Right renal pelvis (tissue), 4 donors: ENCODE results near the gene ELP1. TPM values are rescaled to one million over a fixed set of nuclear protein-coding genes. Genes with fewer than 3 reads are reported as not detected.
A peak's percentile ranks its signal among the peaks of the same experiment; 100 is the strongest.
"Not testable (repeated sequence)": the region's sequence is repeated elsewhere in the genome, so short reads cannot be mapped to it uniquely, and the experiment has no call there.

Experiments
- DNase-seq, 4 donors: peaks; one replicate each; pipeline ENCODE4 v3.0.0-alpha.2; 2013; ENCODE audit warnings: low read depth in 4 of 4, low spot score in 3 of 4, missing footprints in 1 of 4
- polyA plus RNA-seq, 4 donors: library from polyadenylated mRNA; unstranded; fragments of 120-200 nt; gene quantifications; one replicate each; pipeline ENCODE4 v1.2.1, GENCODE V29; 2013; ENCODE audit not compliant: insufficient read length in 4 of 4

Gene ELP1, protein sequence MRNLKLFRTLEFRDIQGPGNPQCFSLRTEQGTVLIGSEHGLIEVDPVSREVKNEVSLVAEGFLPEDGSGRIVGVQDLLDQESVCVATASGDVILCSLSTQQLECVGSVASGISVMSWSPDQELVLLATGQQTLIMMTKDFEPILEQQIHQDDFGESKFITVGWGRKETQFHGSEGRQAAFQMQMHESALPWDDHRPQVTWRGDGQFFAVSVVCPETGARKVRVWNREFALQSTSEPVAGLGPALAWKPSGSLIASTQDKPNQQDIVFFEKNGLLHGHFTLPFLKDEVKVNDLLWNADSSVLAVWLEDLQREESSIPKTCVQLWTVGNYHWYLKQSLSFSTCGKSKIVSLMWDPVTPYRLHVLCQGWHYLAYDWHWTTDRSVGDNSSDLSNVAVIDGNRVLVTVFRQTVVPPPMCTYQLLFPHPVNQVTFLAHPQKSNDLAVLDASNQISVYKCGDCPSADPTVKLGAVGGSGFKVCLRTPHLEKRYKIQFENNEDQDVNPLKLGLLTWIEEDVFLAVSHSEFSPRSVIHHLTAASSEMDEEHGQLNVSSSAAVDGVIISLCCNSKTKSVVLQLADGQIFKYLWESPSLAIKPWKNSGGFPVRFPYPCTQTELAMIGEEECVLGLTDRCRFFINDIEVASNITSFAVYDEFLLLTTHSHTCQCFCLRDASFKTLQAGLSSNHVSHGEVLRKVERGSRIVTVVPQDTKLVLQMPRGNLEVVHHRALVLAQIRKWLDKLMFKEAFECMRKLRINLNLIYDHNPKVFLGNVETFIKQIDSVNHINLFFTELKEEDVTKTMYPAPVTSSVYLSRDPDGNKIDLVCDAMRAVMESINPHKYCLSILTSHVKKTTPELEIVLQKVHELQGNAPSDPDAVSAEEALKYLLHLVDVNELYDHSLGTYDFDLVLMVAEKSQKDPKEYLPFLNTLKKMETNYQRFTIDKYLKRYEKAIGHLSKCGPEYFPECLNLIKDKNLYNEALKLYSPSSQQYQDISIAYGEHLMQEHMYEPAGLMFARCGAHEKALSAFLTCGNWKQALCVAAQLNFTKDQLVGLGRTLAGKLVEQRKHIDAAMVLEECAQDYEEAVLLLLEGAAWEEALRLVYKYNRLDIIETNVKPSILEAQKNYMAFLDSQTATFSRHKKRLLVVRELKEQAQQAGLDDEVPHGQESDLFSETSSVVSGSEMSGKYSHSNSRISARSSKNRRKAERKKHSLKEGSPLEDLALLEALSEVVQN (N-terminal part only)
- polyA plus RNA-seq = 10 to 100 TPM; 42.0 to 46.9 (median 44.1) TPM

DNA sequence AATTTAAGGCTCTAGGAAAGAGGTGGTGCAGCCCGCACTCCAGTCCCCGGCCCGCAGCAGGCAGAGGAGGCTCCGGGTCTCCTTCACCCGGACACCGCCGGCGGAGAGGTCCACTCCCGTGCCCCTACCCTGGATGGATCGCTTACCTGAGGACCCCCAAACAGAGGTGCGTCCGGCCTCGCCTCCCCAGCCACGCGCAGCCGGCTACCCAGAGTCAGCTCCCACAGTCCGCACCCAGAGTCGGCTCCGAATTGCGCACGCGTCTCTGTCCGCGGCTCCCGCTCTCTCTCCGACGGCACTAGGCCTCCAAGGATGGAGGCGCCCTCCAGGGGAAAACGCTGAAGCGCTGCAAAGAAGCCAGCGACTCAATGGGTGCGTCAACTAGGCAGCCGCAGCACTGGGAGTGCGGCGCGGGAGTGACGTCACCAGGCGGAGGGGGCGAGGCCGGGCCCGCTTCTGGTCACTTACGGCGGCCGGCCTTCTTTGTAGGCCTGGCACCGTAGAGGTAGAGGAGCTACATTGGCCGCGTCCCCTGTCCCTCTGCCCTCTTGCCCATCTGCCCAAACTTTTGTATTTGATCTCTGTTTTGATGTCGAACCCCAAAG, at the start of gene ELP1:
Gene ELP1 (minus strand): TSS at position 407 of the 605 bp plus-strand sequence. CDS start 2,978 bp downstream, outside the sequence.
- DNase-seq = peak; percentile 82 to 85 (median 84)

DNA sequence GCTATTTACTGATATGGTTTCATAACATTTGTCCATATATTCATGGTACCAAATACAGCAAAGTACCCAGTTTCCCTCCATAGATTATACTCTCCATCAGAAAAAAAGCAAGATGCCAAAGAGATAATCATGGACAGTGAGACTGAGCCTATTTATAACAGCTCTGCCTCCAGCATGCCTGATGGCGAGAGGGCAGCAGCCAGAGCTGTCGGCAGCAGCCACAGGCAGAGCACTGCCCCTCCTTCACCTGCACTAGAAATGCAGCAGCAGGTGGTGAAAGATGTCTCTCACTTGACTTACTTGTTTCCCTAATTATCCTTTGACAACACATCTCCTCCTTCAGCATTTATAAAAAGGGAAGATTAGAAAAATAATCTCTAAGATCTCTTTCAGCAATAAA, 47.0 kb upstream of the ELP1 start:
- no peak for DNase-seq

DNA sequence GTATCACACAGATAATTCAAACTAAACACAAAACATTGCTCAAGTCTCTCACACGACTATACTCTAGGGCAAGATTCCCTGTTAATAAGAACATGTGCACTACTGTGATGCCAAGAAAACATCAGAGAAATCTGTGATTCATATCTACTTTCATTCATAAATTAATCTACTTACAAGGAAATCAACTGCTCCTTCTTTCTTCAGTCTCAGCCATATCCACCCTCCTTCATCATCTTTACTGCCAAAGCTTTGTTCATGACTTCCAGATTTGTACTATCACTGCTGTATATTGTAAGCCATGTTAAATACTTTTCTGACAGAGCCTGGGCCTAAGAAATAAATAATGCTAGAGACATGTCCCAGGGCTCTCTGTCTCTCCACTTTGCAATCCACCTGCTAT, 44.3 kb upstream of the ELP1 start:
- no peak for DNase-seq

DNA sequence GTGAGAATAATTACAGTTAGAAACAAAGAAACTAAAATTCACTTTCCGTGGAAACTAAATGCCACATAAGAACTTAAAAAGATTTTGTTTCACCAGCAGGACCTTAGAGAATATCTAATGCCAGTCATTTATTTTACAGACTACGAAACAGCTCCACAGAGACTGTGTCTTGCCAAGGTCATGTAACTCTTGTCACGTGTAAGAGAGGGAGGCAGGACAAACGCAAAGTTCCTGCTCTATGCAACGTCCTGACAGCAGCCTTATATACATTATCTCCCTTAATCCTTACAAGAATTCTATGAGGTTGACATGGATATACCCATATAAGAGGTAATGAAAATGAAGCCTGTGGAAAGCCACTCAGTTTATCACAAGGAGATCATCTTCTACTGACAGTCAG, 40.0 kb upstream of the ELP1 start:
- no peak for DNase-seq

DNA sequence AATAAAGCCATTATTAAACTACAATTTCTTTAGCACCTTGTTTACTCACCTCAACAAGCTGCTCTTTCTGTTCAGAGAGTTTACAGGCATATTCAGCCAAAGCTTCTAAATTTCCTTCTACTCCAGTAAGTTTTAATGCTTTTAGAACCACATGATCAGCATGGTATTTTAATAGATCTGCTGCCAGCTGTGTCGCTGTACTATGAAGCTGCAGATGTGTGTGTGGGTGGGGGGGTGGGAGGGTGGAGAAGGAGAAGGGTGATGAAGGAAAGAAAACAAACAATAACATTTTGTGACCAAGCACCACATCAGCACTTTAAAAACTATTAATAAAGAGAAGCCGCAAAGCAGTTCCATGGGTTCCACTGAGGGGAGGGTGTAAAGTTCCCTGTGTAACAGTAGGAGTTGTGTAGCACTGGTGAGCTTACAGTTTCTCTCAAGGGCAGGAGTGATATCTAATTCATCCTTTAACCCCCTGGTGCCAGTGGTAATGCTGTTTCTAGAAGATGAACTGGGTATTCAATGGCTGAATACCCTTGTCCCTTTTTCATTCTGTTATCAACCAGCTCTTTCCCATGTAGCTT, 38.8 kb upstream of the ELP1 start:
- DNase-seq = peak in 3 of 4 donors; percentile 11 to 22 (median 20)

DNA sequence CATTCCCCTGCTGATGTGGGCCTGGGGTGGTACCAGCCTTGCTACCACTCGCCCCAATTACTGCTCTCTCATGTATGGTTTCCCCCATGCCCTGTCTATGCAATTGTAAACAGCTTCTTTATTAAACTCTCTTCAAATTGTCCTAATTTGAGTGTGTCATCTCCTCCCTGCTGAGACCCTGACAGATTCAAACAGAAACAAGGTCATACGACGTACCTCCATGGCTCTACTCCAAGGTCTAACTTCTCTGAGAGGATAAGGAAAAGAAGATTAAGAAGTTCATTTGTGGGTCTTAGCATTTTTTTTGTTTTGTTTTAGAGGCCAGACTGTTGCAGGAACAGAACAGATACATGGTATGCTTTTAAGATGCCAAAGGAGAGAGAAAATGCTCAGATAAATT, 38.3 kb upstream of the ELP1 start:
- no peak for DNase-seq

DNA sequence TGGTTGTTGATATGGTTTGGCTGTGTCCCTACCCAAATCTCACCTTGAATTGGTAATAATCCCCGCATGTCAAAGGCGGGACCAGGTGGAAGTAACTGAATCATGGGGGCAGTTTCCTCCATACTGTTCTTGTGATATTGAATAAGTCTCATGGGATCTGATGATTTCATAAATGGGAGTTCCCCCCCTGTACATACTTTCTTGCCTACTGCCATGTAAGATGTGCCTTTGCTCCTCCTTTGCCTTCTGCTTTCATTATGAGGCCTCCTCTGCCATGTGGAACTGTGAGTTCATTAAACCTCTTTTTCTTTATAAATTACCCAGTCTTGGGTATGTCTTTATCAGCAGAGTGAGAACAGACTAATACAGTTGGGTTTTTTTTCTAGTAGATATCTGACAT, 37.5 kb upstream of the ELP1 start:
- DNase-seq = not testable (repeated sequence)

DNA sequence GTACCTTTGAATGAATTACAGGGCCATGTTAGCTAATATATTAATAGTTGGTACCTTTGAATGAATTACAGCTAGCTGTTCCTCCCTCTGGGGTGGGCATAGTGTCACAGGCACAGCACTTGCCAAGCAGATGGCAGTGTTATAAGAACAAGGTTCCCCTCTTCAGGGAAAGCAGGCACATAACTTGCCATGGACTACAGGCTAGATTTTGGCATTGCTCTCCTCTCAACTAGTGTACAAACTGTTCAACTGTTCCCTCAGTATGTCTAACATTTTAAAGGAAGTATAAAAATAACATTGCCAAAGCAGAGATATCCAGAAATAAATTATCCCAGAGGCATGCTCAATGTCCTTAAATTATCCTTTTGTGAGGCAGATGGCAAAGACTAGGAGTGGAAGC, 34.0 kb upstream of the ELP1 start:
- DNase-seq = no peak

DNA sequence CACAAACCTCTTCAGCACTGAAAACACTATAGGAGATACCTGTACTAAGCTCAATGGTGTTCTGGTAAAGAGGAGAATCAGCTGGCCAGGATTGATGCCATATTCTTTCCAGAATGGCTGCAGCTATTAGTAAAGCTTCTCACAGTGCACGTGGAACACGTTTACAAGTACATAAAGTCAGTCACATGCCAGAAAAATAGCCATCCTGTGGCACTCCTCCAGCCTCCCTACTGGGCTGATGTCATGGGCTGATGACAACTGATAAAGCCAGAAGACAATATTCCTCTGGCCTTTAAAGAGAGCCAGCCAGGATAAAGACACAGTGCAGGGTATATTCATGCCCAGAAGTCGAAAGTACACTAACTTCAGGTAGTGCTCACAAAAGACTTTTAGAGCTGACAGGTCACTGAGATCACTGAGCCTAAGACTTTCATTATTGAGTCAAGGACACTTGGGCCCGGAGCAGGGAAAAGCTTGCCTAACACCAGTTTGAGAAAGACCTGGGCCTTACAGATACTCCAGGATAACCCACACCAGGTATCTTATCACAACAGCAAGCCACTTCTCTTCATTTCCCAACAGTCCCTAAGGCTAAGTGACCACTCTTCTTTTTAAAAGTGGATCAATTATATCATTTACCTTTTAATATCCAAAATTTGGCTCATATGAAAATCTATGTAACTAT, 29.7 kb upstream of the ELP1 start:
- DNase-seq = no peak

DNA sequence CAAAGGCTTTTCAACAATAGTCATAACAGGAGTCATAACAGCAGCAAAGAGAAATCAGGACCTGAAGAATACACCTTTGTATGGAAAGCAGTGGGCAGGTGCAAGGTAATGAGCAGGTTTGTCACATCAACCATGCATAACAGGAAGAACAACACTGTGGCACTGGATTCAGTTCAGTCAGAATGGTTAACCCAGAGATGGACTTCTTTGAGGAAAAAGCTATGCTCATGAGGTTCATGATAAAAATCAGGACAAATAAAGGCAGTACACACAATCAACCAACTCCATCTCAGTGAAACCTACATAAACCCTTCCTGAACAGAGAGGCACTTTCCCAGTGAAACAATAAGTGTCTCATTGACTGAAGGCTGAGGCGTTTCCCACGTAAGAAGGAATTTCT, 27.2 kb upstream of the ELP1 start:
- no peak for DNase-seq

DNA sequence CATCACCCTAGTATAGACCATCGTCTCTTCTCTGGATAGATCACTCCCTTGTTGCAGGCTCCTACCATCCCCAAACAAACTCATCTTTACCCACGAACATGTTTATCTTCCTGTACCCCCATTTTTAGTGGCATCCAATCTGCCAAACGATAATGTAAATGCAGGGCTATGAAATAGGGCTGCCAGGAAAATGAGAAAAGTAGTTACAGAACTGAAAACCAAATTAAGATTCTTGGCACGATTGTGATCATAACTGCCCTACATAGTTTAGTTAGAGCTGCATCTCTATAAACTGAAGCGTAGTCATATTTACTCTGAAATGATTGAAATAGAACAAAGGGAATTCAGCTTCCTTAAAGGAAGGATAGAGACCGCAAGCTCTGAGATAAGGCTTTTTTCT, 26.4 kb upstream of the ELP1 start:
- no peak for DNase-seq

DNA sequence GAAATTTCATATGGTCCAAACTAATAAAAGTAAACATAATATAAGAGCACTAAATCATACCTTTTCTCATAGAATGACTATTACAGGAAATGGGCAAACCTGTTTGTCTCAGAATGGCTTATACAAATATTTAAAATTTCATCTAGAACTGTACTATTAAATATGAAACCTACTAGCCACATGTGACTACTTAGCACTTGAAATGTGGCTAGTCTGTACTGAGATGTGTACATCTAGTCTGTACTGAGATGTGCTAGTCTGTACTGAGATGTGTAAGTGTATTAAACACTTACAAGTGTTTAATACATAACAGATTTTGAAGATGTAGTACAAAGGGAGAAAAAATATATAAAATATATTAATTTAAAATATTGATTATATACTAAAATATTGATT, 22.7 kb upstream of the ELP1 start:
- DNase-seq = no peak

DNA sequence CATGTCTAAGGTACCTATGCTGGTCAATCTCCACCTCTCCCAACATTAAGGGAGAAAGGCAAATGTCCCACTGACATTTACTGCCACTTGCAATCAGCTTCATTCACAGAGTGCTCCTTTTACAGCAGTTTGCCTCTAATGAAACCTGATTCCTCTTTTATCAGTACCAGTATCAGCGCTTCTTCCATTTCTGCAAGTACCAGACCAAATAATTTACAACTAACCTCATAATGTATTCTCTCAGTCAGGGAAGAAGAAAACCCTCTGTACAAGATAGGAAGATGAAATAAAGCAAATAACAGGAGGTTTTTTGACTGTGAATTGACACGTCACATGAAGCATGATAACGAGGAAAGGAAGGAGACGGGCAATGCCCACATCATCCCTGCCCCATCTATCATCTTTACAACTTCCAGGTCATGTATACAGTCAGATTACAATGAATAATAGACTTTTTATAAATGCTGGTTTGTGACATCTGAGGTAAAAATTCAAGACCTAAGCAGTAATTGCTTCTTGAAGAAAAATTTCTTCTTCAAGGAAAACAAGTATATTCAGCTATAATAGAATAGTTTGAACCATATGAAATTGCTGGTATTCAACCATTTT, 22.2 kb upstream of the ELP1 start:
- no peak for DNase-seq

DNA sequence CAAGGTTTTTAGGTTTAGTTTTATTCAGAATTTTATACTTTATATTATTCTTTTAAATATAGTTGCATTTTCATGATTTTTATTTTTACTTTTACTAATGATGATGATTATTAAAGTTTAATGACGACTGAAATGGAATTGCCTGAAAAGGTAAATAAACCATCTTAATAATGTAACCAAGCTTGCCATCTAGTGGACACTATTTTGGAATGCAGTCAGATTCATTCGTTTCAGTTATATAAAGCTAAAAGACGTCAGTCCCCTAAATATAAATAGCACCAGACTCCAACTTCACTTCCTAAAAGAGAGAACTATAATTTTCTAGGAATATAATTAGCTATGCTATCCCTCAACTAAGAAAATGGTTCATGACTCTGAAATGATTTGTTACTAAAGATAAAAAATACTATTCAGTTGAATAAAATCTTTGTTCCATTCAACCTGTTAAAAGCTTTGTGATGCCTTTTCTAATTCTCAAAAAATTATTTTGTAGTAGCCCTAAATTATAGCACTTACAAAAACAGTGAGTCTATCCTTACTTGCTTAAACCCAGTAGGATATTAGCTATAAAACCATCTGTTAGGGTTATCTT, 20.2 kb upstream of the ELP1 start:
- peak in 1 of 4 donors; percentile 47 for DNase-seq

DNA sequence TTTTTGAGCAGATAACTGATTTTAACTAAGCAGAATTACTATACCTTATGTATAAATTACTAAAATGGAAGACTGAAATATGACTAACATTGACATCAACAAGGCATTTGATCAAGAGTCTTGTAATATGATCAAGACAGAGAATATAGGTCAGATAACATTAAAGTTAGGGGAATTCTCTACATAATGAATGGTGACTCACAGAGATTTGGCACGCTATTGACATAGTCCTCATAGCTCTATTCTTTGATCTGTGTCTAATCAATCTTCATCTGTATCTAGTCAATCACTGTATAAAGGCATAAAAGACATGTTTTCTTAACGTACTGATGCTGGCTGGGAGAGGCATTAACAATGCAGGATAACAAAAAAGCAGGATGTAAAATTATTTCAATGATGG, 17.7 kb upstream of the ELP1 start:
- no peak for DNase-seq

DNA sequence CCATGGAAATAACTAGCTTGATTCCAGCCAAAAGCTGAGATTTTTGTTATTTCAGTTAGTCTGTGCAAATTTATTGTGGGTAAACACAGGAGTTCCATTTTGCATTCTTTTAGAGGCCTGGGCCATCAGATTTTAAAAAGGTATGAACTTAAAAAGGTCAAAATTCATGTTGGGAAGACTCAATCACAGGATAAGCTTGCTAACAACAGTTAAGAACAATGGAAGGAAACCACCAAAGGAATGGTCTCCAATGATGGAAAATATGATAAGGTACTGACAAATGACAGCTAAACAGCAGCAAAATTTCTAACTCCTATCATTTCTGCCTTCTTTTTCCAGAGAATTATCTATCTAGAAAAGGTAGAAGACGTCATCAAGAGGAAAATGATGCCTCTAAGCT, 16.2 kb upstream of the ELP1 start:
- no peak for DNase-seq

DNA sequence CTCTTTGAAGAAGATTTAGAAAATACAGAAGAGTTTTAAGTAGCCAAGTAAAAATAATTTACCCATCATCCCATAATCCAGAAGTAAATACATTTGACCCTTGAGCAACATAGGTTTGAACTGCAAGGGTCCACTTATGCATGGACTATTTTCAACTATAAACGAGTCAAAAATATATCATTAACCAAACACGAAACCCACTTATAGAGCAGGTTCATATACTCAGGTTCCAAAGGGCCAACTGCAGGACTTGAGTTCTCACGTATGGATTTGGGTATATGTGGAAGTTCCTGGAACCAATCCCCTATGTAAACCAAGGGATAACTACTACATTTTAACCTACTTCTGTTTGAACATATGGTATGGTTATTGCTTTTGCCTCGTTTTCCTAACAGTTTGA, 6.1 kb upstream of the ELP1 start:
- DNase-seq = no peak

DNA sequence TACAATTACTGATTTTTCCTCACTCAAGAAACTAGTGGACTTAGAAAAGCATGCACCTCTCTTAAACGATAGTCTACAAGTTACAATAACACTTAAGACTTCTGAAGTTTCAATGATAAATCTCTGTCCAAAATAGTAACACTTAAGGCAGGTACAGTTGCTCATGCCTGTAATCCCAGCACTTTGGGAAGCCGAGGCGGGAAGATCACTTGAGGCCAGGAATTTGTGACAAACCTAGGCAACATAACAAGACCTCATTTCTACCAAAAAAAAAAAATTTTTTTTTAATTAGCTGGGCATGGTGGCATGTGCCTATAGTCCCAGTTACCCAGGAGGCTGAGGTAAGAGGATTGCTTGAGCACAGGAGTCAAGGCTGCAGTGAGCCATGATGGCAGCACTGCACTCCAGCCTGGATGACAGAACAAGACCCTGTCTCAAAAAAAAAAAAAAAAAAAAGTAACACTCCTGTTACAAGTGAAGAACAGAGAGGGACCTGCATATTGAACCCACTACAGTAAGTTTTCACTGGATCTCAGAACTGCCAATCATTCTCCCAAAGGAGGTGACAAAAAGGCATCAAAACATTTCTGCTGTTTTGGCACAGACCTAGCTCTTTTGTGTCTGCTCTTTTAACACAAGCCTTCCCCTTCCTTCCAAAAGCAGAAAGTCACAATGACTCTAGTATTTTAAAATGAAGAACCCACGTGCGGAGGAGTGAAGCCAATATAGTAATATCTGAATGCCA, 3.8 kb upstream of the ELP1 start:
- no peak for DNase-seq
